Measurements from ENCODE around the gene MYO9A.

MYO9A gene

DNA sequence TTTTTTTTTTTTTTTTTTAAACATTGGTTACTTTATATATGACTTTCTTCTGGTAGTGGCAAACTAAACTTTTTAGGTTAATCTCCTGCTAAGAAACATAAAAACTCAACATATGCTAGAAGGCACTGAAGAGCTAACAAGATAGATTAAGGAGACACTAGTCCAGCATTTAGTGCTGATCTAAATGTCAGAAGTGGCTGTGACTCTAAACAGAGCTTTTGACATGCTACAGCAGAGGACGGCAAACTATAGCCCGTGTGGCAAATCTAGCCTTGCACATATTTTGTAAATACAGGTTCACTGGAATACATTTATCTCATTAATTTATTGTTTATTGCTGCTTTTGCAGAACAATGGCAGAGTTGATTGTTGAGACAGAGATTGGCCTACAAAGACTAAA is 287.0 kb downstream of the MYO9A start:
- DNase-seq = no peak

DNA sequence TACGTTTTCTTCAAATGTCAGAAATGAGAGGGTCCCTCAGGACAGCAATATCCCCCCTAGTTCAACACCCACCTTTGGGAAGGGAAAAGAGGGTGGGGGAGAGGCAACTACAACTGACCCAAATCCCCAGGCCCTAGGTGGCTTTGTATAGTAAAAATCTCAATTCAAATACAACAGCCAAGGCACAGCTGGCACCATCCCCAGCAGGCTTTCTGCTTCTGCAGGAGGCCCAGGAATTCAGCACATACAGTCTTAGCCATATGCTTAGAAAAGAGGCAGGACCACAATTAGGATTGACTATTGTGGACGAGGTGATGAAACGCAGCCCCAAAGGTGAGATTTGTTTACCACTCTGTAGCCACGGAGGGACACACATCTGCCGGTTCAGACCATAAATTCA is 291.8 kb downstream of the MYO9A start:
- DNase-seq = no peak

DNA sequence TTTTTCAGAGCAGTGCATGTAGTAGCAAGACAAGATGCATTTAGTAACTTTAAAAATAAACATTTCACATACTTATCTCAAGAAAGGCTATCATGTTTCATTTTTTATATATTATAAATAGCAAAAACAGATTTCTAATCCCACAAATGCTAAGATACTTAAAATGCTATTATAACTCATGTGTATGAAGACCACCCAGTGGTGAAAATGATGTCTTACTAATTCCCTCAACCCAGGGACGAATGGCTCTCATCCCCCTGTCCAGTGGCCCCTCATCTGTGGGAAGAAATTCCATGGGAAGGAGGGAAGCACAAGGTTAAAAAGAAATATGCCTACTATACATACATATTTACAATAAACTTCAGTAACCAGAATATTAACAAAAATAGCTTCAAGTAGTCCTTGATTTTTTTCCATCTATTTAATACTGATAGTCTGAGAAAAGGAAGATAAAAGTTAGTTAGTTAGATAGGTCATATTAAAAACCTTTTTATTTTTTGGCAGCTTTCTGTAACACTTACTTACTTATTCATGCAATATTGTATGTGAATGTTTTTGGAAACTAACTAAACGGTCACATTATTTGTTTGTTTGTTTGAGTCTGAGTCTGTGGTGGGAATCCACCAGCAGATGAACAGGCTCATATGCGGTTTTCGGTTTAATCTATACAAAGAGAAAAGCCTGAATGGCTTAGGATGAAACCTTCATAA is 292.8 kb downstream of the MYO9A start:
- DNase-seq = no peak

DNA sequence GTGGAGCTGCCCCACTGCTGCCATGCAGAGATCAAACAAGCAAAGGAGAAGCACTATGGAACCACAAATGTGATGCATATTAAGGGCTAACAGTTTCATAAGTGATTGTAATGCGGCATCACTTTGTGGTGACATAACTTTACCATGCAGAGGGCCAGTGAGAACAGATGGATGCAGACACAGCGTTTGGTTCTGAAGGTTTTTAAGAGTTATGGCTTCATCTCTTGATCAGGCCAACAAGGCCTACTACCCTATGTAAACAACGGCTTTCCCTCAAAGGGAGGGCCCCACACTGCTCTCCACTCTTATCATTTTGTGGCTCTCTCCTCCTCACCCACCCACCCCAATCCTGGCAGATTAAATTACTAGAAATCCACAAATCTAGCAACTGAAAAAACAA is 294.1 kb downstream of the MYO9A start:
- no peak for DNase-seq

DNA sequence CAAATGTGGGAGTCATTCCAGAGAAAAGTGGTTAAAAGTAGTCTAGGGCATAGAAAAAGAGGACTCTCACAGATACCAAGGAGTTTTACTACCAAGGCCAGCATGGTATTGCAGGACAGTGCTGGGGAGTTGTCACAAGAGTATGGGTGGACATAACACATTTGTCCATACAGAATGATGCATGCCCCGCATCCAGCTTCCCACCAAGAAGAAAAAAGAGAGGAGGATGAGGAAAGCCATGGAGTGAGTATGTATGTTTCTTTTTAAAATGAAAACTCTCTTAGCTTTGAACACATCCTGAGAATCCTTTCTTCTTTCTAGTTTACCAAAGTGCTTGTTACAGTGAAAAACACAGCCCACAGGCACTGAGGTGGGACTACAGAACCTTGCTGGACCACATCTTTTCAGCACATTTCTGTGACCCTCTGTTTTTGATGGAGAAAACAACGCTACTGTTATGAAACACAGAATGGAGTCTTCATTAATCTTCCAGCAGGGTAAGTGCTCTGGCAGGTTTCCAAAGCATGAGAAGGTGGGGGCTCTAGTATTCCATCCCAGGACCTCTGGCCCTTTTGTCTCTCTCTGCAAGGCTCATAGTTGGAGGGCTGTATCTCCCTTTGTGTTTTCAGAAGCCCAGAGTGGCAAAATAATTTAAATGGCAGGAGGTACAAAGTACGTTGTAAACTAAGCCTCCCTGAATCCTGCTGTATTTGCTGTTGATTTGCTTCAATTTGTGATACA is 294.9 kb downstream of the MYO9A start:
- no peak for DNase-seq

DNA sequence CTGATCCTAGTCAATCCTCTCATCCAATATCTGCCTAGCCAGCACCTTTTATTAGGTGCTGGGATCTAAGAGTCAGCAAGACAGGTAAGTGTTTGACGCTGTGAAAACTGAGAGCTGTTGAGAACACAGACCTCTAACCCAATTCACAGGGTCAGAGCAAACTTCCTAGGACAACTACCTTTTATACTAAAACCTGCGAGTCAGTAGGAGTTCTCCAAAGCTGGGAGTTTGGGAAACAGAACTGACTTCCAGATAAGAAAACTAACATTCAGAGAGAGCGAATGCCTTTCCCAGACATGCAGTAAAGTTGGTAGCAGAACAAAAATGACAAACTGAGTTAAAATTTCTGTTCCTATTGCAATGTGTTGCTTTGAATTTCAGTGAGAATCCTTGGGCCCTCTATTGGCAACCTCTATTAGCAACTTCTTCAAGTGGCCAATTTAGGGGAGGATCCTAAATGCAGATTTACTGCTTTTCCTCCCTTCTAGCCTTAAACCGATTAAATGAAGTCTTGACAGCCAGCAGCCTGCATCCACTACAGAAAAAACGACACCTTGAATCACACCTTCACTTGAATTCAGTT is 296.3 kb downstream of the MYO9A start:
- DNase-seq = no peak

DNA sequence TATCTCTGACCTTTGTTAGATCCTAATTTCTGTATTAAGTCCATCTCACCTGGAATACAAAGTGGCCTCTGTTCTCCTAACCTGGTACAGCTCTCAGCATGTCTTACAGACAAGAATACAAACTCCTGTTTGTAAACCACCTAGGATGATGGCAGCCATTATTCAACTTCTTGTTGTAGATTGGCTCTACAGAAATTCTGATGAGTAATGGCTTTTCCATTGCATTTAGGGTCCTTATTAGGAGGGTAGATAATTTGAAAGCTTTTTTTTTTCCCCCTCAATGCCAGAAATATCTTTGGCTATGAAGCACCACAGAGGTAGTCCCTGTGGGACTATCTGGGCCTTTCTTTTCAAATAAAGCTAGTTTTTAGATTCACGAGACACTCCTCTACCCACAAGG is 297.8 kb downstream of the MYO9A start:
- no peak for DNase-seq

DNA sequence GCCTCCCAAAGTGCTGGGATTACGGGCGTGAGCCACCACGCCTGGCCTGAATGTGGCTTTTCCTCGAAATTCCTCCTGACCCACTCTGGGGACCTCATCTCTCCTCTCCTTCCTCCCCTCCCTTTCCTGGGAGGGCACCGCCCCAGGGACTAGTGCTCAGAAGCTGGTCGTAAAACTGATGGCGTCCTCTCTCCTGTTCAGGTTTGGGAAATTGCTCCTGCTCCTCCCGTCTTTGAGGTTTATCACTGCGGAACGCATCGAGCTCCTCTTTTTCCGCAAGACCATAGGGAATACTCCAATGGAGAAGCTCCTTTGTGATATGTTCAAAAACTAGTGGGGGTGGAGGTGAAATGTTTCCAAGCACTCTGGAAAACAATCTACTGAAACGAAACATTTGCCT is 300.6 kb downstream of the MYO9A start:
- no peak for DNase-seq

DNA sequence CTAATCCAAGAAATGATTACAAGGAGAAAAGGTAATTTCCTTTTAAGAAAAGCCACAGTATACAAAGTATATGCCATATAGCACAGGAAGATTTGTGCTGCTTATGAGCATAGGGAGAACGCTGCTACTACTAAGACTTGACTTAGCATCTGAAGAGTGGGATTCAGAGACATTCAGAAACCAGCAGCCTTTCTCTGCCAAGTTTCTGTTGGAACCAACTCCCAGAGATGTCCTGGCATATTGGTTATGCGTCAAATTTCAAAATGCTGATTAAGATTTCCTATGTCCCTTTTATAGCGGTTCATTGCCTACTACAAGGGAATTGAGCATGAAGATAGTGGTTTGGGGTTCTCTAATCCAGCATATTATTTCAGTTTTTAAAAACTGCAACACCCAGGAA is 302.6 kb downstream of the MYO9A start:
- no peak for DNase-seq

DNA sequence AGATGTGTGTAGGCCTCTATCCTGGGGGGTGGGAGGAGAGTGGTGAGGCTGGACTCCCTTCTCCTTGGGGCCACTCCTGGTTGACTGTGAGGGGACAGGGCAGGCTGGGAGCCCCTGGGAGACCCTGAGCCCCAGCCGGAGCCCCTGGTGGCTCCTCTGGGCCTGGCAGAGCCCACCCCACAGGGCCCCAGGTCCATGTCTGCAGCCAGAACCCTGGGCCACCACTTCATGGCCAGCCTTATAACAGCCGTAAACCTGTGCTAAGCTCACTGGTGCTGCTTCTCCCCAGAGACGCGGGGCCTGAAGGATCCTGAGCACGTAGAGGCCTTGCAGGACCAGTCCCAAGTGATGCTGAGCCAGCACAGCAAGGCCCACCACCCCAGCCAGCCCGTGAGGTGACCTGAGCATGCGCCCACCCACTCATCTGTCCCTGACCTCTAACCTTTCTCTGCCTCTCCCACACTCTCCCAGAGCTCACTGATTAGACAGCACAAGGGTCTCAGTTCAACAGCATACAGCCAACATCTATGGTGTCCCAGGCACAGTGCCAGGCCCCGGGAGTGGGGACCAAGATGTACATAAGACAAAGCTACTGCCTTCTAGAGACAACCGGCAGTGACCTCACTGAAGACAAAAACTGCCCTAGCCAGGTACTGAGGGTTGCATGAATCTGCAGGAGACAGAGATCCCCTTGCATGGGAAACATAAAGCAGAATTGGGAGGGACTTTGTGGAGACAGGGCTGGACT is 304.1 kb downstream of the MYO9A start:
- DNase-seq = no peak

DNA sequence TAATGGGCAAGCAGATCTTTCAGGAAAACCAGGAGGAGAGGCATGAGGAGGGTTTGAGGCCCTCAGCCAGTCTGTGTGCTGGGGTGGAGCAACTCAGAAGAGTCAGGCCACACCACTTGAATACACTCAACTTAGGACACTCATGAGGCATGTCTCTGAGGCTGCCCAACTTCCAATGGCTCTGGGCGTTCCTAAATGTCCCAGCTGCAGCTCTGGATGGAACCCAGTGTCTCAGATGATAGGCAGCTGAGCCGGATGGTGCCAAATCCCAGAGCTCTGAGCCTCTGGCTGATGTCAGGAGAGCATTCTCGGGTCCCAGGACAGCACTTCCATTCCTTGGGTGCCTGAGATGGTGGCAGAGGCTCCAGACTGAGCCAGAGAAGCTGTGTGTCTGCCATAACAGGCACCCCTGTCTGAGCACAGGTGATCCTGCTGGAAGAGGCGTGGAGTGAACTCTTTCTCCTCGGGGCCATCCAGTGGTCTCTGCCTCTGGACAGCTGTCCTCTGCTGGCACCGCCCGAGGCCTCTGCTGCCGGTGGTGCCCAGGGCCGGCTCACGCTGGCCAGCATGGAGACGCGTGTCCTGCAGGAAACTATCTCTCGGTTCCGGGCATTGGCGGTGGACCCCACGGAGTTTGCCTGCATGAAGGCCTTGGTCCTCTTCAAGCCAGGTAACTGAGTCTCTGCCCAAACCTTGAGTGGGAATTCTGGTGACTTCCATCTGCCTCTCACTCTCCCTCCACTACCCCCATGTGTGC is 304.8 kb downstream of the MYO9A start:
- no peak for DNase-seq

DNA sequence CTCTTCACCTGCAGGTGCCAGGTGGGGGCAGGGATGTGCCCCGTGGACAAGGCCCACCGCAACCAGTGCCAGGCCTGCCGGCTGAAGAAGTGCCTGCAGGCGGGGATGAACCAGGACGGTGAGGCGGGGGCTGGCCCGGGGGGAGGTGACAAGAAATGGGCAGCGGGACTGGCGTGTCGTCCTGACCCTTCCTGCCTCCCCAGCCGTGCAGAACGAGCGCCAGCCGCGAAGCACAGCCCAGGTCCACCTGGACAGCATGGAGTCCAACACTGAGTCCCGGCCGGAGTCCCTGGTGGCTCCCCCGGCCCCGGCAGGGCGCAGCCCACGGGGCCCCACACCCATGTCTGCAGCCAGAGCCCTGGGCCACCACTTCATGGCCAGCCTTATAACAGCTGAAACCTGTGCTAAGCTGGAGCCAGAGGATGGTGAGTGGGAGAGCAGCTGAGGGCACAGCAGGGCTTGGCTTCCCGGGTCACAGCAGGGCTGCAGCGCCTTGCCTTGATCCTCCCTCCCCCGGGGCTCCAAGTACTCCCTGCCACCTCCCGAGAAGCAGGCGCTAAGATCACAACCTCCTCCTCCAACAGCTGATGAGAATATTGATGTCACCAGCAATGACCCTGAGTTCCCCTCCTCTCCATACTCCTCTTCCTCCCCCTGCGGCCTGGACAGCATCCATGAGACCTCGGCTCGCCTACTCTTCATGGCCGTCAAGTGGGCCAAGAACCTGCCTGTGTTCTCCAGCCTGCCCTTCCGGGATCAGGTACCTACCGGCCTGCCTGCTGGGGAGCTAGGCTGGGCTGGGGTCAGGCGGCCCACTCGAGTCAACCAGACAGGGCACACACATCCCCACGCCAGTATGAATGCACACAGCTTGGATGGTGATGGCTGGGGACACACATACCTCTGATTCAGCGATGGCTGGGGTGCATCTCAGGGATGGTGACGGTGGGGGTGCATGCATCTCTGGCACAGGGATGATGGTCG is 305.9 kb downstream of the MYO9A start:
- DNase-seq = no peak

DNA sequence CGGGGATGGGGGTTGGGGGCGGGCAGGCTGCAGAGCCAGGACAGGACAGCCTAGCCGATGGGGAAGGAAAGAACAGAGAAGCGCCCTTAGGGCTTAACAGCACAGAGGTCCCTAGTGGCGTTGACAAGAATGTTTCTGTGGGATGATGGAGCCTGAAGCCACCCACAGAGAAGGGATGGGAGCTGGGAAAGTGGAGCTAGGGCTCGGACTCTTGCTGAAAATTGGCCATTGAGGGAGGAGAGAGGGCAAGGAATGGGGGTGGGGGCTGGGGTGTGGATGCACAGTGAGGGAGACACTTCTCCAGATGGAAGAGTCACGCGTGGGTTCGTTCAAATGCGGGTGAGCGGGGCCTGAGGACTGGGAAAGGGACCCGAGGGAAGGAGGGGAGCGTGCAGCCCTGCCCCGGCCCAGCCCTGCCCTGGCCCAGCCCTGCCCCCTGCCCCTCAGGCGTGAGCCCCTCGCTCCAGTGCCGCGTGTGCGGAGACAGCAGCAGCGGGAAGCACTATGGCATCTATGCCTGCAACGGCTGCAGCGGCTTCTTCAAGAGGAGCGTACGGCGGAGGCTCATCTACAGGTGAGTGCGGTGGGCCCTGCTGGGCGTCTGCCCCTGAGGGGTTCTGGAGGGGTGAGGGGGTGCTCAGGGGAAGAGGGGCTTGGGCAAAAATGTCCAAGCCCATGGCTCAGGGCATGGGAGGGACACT is 306.8 kb downstream of the MYO9A start:
- no peak for DNase-seq

DNA sequence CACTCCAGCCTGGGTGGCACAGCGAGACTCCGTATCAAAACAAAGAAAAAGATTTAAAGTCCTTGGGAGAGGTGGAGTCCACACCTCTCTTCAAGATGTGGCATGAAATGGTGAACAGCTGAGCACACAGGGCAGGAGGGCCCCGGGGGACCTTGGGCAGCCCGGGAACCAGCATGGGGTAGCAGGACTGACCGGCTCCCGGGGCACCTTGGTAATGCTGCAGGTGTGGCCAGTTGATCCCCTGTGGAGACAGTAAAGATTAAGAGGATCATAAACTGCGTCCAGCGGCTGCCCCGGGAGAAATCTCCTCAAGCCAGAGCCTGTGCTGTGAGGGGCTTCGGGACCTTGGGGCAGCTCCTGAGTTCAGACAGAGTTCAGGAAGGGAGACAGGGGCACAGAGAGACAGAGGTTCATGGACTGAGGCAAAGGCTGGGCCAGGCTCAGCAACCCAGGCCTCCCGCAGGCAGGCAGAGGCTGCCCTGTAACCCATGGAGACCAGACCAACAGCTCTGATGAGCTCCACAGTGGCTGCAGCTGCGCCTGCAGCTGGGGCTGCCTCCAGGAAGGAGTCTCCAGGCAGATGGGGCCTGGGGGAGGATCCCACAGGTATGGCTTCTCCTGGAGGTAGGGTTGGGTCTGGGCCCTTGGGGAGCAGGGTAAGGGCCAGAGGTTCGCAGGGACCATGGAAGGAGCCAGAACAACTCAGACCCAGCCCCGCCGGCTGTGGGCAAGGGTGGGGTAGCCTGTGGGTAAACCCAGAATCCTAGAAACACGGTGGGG is 307.5 kb downstream of the MYO9A start, which contains the start of gene NR2E3:
Gene NR2E3, plus strand, starts transcription at position 299 of the 780 bp plus-strand sequence. Its CDS starts 190 bp downstream, at position 489.
- no peak for DNase-seq

DNA sequence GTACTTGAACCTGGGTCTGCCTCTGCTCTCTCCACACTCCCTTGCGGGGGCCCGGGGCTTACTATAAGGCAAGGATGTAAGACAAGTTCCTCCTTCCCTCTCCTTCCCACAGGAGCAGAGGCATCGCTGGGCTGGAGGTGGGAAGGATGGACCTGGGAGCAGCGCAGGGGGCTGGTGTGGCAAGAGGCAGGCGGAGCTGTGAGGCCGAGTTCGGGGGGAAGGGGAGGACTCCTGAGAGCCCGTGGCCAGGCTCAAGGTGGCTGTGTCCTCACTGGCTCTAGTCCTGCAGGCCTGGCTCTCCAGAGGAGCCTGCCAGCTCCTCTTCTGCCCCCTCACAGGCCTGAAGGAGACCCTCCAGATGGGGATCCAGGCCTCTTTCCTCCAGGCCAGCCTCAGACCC is 308.6 kb downstream of the MYO9A start:
- no peak for DNase-seq

DNA sequence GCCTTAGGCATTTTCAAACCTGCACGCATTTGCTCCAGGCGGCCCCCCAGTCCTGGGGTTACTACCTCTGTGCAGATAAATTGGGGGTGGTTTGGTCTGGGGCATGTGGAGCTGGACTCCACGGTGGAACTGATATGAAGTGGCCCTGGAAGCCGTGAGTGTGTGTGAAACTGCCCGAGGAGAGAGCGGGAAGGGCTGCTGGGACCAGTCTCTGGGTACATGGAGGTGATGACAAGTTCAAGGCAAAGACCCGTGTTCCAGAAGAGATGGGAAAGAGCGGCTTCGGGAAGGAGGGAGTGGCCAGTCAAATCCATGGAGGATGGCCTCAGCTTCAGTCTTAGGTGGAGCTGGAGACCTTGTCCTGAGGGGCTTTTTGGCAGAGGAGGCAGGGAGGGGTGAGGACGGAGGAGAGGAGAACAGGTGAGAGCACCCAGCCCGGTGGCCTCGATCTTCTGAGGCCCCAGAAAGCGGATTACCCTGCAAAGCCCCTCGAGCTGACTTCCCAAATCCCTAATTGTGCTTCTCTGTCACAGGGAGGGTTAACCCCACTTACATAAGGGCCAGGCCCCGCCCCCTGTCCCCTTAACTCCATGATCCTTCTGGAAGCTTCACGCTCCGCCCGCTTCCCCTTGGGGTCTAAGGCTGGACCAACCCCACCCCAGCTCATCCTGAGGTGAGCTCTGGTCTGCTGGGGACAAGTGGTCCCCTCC is 309.5 kb downstream of the MYO9A start:
- no peak for DNase-seq

DNA sequence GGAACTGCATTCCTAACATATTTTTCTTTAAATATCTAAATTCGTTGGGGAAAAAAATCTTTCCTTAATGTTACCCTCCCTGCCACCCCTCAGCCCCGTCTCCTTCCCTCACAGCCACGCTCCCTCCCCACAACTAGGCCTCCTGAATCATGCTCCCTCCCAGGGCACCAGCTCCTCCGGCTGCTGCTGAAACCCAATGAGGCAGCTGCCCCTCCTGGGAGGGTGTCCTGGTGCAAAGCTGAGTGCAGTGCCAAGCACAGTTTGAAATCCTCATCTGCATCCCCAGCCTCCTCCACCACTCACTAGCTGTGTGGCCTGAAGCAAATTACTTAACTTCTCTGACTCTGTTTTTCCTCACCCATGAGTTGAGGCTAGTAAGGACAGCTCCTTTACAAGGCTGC is 310.3 kb downstream of the MYO9A start:
- DNase-seq = no peak

DNA sequence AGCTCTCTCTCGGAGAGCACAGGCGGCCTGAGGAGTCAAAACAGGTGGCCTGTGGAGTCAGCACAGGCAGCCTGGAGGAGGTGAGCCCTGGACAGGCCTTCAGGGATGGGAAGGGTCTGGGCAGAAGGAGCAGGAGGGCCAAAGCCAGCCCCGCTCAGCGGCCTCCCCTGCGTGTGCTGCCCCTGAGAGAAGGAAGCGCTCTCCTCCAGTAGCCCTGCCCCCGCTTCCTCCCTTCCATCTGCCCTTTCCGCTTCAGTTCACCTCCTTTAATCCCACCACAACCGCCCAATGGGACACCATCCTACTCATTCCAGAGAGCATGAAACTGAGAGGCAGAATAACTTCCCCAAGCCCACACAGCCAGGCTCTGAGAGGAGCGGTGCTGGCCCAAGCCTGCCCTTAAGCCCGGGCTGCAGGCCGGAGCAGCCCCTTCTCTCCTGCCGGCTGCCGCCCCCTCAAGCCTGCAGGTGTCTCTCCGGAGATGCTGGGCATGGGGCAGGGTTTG is 310.8 kb downstream of the MYO9A start:
- DNase-seq = no peak

DNA sequence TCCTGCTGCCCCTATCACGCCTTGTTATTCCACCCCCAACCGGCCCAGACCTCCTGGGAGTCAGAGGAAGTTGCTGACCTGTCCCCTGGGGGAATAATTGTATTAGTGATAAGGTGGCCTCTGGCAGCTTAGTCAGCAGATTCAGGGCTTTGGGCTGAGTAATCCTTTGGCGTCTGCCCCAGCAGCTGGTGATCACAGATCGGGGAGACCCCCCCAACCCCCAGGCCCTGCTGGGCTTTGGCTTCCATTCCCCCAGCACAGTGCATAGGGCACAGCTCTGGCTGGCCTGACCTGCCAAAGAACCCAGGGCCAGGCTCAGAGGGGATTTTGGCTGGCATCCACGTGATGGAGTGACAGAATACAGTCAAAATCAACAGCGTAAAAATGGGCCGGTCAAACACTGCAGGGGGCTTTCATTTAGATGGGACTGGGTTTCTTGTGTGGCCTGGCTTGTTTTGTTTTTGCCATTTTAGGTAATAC is 311.5 kb downstream of the MYO9A start:
- DNase-seq = no peak

Measured in COR-L47 (cell line).